ENCODE data around the gene NRXN2. TPM values are rescaled to one million over a fixed set of nuclear protein-coding genes. Genes with fewer than 3 reads are reported as not detected.

The NRXN2 gene
- total and polyA plus RNA-seq, 2 donors (not counting 3 experiments of a cell fraction or from before 2014, with no cell fraction given) = not detected

- H3K4me1 ChIP-seq (ENCODE audit: control insufficient read depth, extremely low read depth, insufficient read depth, low read length) = no peaks in the 10 kb centered on the region
- no peaks in the 10 kb centered on the region for H4K20me1 ChIP-seq (replicated peaks; ENCODE audit: control insufficient read depth, extremely low read depth, insufficient read depth, low read length)
- TF ChIP-seq POLR2A (IDR thresholded peaks at IDR 0.05; ENCODE audit: low read depth, low read length) (no peak), MAX (IDR thresholded peaks at IDR 0.05; ENCODE audit: insufficient read depth, insufficient read length) (no peak), JUN (IDR thresholded peaks at IDR 0.05; ENCODE audit: borderline replicate concordance, insufficient read depth, insufficient read length, low read depth) (no peak), MYC (IDR thresholded peaks at IDR 0.05; ENCODE audit: low read depth, low read length) (no peak), POLR2AphosphoS5 (IDR thresholded peaks at IDR 0.05; ENCODE audit: insufficient read depth, low read depth, low read length) (no peak), FOS (IDR thresholded peaks at IDR 0.05; ENCODE audit: borderline replicate concordance, insufficient read depth, low read length) (no peak), GATA2 (IDR thresholded peaks at IDR 0.05; ENCODE audit: insufficient read depth, insufficient read length, low read depth, low read length) (no peak), CTCF (IDR thresholded peaks at IDR 0.05; ENCODE audit: extremely low read depth in 1 of 2, insufficient read depth in 1 of 2, low read depth in 1 of 2, low read length in 2 of 2) (no peak), EZH2 (IDR thresholded peaks at IDR 0.05; ENCODE audit: borderline replicate concordance, low read depth, low read length, severe bottlenecking) (no peak)
- no peaks in the 10 kb centered on the region for H3K9me3 ChIP-seq (replicated peaks; ENCODE audit: control insufficient read depth, insufficient read depth, low read length)
- no TSS peak for BruUV-seq (replicated peaks)
- ChIA-PET POLR2A (interaction anchor here (0.9 kb wide), 1 partner anchor 43 kb away, joined by 3 read pairs; no protein-coding TSS in a partner anchor), CTCF (interaction anchor here (0.9 kb wide), 1 partner anchor 39 kb away, joined by 3 read pairs; no protein-coding TSS in a partner anchor)
- no peak overlapping the region for H3K4me2 ChIP-seq (ENCODE audit: insufficient read depth, low read length)
- no peak overlapping the region for H3K27ac ChIP-seq (ENCODE audit: insufficient read depth, low read depth, low read length)
- DNase-seq (ENCODE audit: low read depth, low spot score) (no peak), FAIRE-seq (no peak)
- no peak overlapping the region for H2AFZ ChIP-seq (ENCODE audit: low read depth, low read length)
- intact Hi-C loops (cut with micrococcal nuclease) (no loop called here), dilution Hi-C loops (cut with MboI; ENCODE audit: extremely low pct_ligation_motif_present, low sequenced_read_pairs) (no loop called here)
- no peaks in the 10 kb centered on the region for H3K9me1 ChIP-seq (replicated peaks; ENCODE audit: control insufficient read depth, extremely low read depth, insufficient read depth, low read length)
- no peaks in the 10 kb centered on the region for H3K36me3 ChIP-seq (ENCODE audit: control insufficient read depth in 2 of 2, extremely low read depth in 1 of 2, insufficient read depth in 2 of 2, low read length in 2 of 2)
- H3K9ac ChIP-seq (replicated peaks; ENCODE audit: extremely low read depth, insufficient read depth, low read length) = no peak overlapping the region
- no peak overlapping the region for H3K4me3 ChIP-seq (replicated peaks in 1 of 3; ENCODE audit: insufficient read depth in 1 of 3, low read depth in 1 of 3, low read length in 3 of 3)
- no peaks in the 10 kb centered on the region for H3K79me2 ChIP-seq (ENCODE audit: control insufficient read depth, insufficient read depth, low read length)
- H3K27me3 ChIP-seq (ENCODE audit: control insufficient read depth in 2 of 2, insufficient read depth in 2 of 2, low read length in 2 of 2) = peaks cover 9 to 15% of the 10 kb centered on the region in 2 experiments
Measured at GRCh38 chr11:64611869-64612646, 110.9 kb downstream of the NRXN2 start.

Data from endothelial cell of umbilical vein (primary cell).